Endometrium (tissue), 2 donors: ENCODE data around the gene OSTN.
"Not testable (repeated sequence)": the region's sequence is repeated elsewhere in the genome, so short reads cannot be mapped to it uniquely, and the experiment has no call there.

Experiments
- FAIRE-seq: peaks from 2 replicates; lab custom pipeline; 2012; peaks lifted over from hg19 to GRCh38; lab: Jason Lieb, UNC
- donor health status: control.
- donor health status: control.

Gene OSTN

GRCh38 chr3:191268737-191269136 lies 69.7 kb downstream of the OSTN start:
- FAIRE-seq = no peak

DNA sequence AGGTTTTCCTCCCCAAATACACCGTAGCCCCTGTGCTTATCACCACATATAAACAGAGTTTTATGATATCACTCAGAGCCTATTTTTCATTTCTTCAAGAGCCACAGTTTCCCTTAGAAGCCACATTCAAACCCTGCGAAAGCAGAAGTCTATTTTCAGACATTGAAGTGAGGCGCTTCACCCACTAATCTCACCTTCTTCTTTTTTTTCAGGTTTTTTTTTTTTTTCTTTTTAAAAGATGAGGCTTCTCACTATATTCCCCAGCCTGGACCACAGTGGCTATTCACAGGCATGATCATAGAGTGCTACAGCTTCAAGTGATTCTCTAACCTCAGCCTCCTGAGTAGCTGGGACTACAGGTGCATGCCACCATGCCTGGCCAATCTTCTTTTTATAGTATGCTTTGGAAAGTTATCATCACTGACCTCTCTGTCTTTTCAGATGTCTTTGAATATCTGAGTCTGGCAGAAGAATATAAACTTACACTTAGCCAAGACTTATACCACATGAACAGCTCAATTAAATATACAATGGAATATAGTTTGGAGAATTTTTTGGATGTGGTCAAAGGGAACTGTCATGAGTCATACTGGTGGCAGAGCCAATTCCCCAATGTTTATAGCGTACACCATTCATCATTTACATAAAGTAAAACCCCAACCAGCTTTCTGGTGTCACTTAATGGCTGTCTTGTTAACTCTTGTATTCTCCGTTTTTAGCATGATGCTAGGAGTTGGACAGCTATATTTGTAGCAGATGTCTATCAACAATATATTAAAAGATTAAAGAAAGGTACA lies 70.4 kb downstream of the OSTN start:
- FAIRE-seq = no peak

DNA sequence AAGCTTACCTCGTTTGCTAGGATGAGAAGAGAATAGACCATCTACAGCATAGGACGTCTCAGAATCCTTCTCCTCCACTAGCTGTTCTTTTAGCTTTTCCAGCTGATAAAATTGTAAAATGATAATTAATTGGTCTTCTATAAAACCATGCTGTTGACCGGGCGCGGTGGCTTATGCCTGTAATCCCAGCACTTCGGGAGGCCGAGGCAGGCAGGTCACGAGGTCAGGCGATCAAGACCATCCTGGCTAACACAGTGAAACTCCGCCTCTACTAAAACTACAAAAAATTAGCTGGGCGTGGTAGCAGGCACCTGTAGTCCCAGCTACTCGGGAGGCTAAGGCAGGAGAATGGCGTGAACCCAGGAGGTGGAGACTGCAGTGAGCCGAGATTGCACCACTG lies 76.2 kb downstream of the OSTN start:
- not testable (repeated sequence) for FAIRE-seq

DNA sequence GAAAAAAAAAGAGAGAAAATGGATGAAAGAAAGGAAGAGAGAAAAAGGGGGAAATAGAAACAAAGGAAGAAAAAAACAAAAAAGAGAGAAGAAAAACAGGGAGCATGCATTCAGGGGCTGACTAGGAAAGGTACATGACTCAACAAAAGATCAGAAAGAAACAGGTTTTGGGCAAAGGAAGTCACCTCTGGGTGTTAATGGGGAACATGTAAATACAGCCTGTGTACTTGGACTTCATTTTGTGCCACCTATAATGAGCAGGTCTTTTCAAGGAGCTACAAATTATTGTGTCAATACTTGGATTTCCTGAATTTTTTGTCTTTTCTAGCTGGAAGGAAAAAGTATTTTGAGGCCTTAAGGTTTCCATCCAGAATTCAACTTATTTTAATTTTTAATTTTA lies 76.7 kb downstream of the OSTN start:
- no peak for FAIRE-seq

DNA sequence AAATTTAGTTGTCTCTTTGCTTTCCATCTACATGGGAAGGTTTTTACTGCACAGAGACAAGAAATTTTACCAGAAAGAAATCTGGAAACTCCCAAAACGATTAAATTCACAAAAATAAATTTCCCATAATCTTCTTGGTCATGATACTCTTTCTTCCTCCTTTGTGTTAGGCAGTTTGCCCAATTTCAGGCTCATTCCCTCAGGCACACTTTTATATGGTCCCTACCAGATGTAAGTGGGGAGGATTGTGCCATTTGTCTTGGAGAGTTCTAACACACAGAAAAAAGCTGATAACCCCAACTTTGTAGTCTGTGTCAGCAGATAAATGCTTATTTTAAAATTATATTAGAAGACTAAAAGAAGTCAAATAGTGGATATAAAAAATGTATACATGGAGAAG lies 81.1 kb downstream of the OSTN start:
- FAIRE-seq = no peak

DNA sequence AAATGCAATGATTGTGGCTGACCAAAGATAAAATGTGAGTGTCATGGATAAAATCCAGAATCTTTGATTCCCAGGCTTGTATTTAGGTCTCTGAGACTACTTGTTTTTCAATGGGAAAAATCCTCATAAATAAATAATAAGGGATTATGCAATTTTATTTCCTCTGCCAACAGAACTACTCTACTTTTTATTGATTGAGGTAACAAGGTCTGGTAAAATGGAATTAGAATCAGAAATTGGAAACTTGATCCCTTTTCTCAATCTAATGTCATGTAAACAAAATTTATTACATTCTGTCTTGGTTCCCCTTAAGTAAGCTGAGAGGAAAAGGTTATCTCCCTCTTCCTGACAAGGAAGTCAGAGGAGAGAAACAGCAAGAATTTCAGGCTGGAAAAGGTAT lies 81.8 kb downstream of the OSTN start:
- FAIRE-seq = no peak

GRCh38 chr3:191282251-191283185 lies 83.5 kb downstream of the OSTN start:
- no peak for FAIRE-seq

DNA sequence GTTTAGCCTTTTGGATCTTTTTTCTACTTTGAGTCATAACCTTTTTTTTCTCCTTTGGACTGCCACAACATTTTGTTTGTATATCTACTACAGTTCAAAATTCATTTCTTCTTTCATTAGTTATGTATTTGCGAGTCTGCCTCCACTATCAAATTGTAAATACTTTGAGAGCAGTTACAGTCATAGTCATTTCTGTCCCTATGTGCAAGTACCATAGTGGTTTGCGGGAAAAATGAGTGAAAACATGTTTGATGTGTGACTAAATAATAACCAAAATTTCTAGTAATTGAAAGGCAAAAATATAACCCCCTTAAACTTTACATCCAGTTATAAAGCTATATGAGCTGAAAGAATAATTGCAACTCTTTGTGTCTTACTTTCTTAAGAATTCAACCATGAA lies 84.4 kb downstream of the OSTN start:
- FAIRE-seq = no peak

DNA sequence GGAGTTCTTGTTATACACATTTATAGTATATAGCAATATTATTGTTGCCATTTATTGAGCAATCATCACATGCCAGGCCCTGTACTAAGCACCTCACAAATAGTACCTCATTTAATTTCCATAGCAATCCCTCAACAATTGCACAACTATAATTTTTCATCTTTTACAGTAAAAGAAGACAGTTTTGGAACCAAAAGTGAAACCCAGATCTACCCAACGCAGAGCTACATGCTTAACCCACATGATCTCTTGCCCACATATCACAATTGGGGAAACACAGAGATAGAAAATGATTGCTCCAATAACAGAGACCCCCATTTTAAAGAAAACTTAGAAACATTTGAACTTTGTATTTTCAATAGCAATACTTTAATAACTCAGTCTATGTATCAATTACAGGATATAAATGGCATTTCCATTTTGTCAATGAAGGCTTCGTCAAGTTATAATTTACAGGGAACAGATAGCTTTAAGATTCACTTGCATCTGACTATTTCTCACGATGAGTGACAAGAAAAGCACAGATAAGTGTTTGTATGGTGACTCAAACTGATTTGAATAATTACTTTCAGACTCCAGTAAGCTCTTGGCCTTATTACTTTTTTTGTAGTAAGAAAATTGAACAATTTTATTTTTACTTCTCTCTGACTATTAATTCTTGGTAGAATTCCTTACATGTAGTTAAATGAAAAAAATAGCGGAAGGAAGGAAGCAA lies 91.4 kb downstream of the OSTN start:
- FAIRE-seq = no peak

- no peak for FAIRE-seq
Measured at GRCh38 chr3:191292243-191293015, 93.4 kb downstream of the OSTN start.

DNA sequence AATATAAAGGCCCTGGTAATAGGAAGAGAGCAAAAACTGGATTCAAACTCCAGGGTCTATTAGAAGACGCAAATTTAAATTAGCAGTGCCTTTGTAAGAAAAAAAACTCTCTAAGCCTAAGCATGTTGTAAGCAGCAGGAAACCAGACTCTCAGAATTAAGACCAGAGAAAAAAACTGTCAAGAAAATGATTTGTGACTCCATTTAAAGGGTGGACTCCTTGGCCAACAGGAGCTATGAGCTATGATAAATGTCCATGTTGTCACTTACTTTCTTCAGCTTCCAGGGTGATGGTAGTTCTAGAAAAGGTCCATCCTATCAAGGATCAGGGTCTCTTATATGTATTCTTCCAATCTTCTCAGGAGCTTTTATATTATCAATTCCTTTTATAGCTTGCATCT lies 95.2 kb downstream of the OSTN start:
- no peak for FAIRE-seq

DNA sequence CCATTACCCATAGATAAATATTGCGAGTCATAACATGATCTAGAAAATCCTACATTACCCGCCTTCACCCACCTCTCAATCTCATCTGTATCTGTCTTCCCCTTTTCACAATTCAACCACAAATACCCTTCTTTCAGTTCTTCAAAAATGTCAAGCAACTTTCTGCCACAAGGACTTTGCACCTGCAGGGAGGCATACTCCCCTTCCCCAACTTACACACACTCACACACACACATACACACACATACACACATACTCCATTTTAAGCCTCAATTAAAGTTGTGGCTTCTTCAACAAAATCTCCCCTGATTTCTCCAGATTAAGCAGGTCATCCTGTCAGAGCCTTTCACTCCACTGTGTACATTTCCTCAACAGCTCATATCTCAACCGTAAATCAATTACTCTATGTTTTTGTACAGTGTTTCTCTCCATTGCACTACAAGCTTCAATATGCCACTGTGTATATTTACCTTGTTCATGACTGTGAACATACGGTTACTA lies 97.0 kb downstream of the OSTN start:
- no peak for FAIRE-seq

DNA sequence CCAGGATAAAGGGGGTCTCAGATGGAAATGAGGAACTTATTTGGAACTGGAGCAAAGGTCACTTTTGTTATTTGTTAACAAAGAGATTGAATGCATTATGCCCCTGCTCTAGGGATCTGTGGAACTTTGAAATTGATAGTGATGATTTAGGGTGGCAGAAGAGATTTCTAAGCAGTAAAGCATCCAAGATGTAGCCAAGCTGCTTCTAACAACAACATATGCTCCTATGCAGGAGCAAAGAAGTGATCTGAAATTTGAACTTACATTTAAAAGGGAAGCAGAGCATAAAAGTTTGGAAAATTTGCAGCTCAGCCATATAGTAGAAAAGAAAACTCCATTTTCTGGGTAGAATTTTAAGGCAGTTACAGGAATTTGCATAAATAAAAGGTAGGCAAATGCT lies 99.8 kb downstream of the OSTN start:
- FAIRE-seq = no peak

DNA sequence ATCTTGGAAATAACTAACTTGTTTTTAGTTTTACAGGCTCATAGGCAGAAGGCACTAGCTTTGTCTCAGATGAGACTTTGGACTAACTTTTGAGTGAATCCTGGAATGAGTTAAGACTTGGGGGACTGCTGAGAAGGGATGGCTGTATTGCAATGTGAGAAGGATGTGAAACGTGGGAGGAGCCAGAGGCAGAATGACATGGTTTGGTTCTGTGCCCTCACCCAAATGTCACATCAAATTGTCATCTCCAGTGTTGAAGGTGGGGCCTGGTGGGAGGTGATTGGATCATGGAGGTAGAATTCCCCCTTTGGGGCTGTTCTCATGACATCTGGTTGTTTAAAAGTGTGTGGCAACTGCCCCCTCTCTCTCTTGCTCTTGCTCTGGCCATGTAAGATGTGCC lies 101.4 kb downstream of the OSTN start:
- FAIRE-seq = no peak

DNA sequence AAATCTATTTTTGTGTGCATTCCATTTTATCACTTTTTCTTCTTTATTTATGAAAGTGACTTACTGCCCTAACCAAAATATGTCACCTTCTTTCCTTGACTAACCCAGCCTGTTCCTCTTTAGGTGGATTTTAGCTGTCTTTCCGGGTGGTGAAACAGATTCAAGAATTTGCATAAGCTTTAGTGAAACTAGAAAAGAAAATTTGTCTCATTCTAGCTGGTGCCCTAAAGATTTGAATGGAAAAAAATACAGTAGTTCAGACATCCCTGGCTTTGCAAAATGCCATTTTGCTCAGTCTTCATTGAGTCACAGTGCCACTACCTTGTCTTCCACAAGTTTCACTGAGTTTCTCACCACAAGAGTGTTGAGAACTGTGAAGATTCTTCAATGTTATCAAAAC lies 102.0 kb downstream of the OSTN start:
- no peak for FAIRE-seq

DNA sequence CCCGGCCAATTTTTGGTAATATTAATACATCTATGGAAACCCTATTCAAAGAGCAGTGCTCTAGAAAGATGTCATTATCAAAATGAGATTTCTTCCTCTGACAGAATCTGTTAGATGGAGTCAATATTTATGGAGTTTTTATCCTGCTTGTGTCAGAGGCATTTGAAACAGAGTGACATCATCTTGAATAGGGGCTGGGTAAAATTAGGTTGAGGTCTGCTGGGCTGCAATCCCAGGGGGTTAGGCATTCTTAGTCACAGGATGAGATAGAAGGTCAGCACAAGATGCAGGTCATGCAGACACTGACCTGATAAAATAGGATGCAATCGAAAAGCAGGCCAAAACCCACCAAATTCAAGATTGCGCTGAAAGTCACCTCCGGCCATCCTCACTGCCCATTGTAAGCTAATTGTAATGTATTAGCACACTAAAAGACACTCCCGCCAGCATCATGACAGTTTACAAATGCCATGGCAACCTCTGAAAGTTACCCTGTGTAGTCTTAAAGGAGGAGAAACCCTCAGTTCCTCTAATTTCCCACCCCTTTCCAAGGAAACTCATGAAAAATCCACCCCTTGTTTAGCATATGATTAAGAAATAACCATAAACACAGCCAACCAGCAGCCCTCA lies 102.9 kb downstream of the OSTN start:
- no peak for FAIRE-seq

DNA sequence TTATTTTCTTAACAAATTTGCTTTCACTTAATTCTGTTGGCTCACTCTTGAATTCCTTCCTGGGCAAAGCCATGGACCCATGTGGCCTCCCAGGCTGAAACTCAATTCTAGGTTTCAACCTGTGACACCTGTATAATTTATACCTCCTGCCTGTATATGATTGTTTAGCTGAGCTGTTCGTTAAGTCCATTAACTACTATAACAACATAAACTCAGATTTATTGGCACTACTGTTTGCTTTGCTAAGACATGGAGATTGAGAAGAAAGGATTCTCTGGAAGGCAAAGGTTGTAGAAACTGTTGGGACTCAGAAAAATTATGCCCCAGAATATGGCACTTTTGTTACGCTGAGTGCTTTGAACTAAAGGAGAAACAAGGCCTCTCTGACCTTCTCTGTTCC lies 103.4 kb downstream of the OSTN start:
- no peak for FAIRE-seq

- FAIRE-seq = no peak
Measured at GRCh38 chr3:191303596-191303995, 104.6 kb downstream of the OSTN start.

GRCh38 chr3:191306428-191306827 lies 107.4 kb downstream of the OSTN start:
- no peak for FAIRE-seq

- no peak for FAIRE-seq
Measured at GRCh38 chr3:191307341-191307740, 108.3 kb downstream of the OSTN start.

GRCh38 chr3:191313296-191313695 lies 114.3 kb downstream of the OSTN start:
- FAIRE-seq = no peak
